Endothelial cell of umbilical vein (primary cell): ENCODE data around the gene KDM4D.

Source experiments
- CTCF ChIP-seq, 2 donors: IDR thresholded peaks; 1 replicate in 1 of 2; 2 replicates in 1 of 2; pipeline ENCODE4 v1.5.1; 2011; ENCODE audit warnings: low read length in 2 of 2, mild to moderate bottlenecking in 2 of 2, moderate library complexity in 2 of 2, control low read depth in 1 of 2, inconsistent platforms in 1 of 2, low read depth in 1 of 2; ENCODE audit not compliant: insufficient read depth in 1 of 2; ENCODE audit errors: extremely low read depth in 1 of 2
- MAX ChIP-seq: IDR thresholded peaks from 2 replicates; pipeline ENCODE4 v1.6.1; 2011; ENCODE audit not compliant: insufficient read depth, insufficient read length
- MYC ChIP-seq: IDR thresholded peaks from one replicate; pipeline ENCODE4 v1.6.1; 2011; ENCODE audit warnings: mild to moderate bottlenecking, low read depth, low read length
- POLR2A ChIP-seq: IDR thresholded peaks from 2 replicates; pipeline ENCODE4 v1.6.1; 2012; ENCODE audit warnings: low read depth, mild to moderate bottlenecking, control low read depth, low read length
- POLR2AphosphoS5 ChIP-seq: IDR thresholded peaks from 2 replicates; pipeline ENCODE4 v1.6.1; 2012; ENCODE audit warnings: low read depth, mild to moderate bottlenecking, control low read depth, low read length, moderate library complexity; ENCODE audit not compliant: insufficient read depth

GRCh38 chr11:94946812-94947211 is 26.7 kb upstream of the KDM4D start:
- TF ChIP-seq CTCF (IDR thresholded peaks at IDR 0.05; ENCODE audit: extremely low read depth in 1 of 2, insufficient read depth in 1 of 2, low read depth in 1 of 2, low read length in 2 of 2) (no peak), MYC (no peak), POLR2A (no peak), MAX (no peak), POLR2AphosphoS5 (no peak)
